Measurements from ENCODE around the gene PRKN.

DNA sequence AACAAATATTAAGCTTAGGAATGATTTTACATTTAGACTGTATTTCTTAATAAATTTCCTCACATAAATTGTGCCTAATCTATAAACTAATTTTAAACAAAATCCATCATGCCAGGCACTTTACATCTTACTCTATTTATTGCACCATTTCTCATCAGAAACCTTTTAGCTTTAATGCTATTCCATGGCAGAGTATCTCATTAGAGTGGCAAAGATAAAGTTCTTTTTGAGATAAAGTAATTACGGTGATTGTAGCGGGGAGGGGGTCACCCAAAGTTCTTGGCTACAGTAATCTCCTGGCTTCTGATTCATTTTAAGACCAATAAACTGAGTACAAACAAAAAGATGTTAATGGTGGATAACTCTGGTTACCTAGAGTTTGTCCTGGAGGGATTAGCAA lies 532.1 kb downstream of the PRKN start:
- no peak for TF ChIP-seq POLR2A (IDR thresholded peaks at IDR 0.05)
- TF ChIP-seq, protein P1, sequence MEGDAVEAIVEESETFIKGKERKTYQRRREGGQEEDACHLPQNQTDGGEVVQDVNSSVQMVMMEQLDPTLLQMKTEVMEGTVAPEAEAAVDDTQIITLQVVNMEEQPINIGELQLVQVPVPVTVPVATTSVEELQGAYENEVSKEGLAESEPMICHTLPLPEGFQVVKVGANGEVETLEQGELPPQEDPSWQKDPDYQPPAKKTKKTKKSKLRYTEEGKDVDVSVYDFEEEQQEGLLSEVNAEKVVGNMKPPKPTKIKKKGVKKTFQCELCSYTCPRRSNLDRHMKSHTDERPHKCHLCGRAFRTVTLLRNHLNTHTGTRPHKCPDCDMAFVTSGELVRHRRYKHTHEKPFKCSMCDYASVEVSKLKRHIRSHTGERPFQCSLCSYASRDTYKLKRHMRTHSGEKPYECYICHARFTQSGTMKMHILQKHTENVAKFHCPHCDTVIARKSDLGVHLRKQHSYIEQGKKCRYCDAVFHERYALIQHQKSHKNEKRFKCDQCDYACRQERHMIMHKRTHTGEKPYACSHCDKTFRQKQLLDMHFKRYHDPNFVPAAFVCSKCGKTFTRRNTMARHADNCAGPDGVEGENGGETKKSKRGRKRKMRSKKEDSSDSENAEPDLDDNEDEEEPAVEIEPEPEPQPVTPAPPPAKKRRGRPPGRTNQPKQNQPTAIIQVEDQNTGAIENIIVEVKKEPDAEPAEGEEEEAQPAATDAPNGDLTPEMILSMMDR (IDR thresholded peaks at IDR 0.05 in 8 of 11, conservative IDR thresholded peaks at IDR 0.05 in 3 of 11) = no peak
